Measurements from ENCODE around the gene TJP2.

TJP2 gene

GRCh38 chr9:69191231-69191630, 17.2 kb downstream of the TJP2 start:
- no peak overlapping the region for H3K27ac ChIP-seq
- TF ChIP-seq CTCF (conservative IDR thresholded peaks at IDR 0.05; ENCODE audit: low read depth, low read length) = no peak
- no peak overlapping the region for H2AFZ ChIP-seq (ENCODE audit: low read depth)
- H3K4me2 ChIP-seq = no peak overlapping the region
- H3K9ac ChIP-seq = no peak overlapping the region
- H4K20me1 ChIP-seq (ENCODE audit: insufficient read depth) = no peaks in the 10 kb centered on the region
- H3K36me3 ChIP-seq (ENCODE audit: insufficient read depth) = no peaks in the 10 kb centered on the region
- H3K79me2 ChIP-seq (ENCODE audit: insufficient read depth, low read depth) = no peaks in the 10 kb centered on the region
- no peaks in the 10 kb centered on the region for H3K27me3 ChIP-seq (ENCODE audit: insufficient read depth, low read depth)
- H3K4me1 ChIP-seq (ENCODE audit: low read depth, poor library complexity, severe bottlenecking) = peaks cover 7% of the 10 kb centered on the region
- no peak overlapping the region for H3K4me3 ChIP-seq (IDR thresholded peaks at IDR 0.05; ENCODE audit: insufficient read depth, low read depth, low read length)

- no peak overlapping the region for H3K4me3 ChIP-seq (IDR thresholded peaks at IDR 0.05; ENCODE audit: insufficient read depth, low read depth, low read length)
- no peak overlapping the region for H3K27ac ChIP-seq
- no peaks in the 10 kb centered on the region for H3K27me3 ChIP-seq (ENCODE audit: insufficient read depth, low read depth)
- H3K4me2 ChIP-seq = no peak overlapping the region
- H3K79me2 ChIP-seq (ENCODE audit: insufficient read depth, low read depth) = no peaks in the 10 kb centered on the region
- no peaks in the 10 kb centered on the region for H3K36me3 ChIP-seq (ENCODE audit: insufficient read depth)
- H3K9ac ChIP-seq = no peak overlapping the region
- H2AFZ ChIP-seq (ENCODE audit: low read depth) = no peak overlapping the region
- peaks cover 7% of the 10 kb centered on the region for H3K4me1 ChIP-seq (ENCODE audit: low read depth, poor library complexity, severe bottlenecking)
- H4K20me1 ChIP-seq (ENCODE audit: insufficient read depth) = no peaks in the 10 kb centered on the region
- TF ChIP-seq CTCF (conservative IDR thresholded peaks at IDR 0.05; ENCODE audit: low read depth, low read length) = no peak
These were observed 18.1 kb downstream of the TJP2 start for GRCh38 chr9:69192214-69192613.

GRCh38 chr9:69193685-69194032, 19.6 kb downstream of the TJP2 start:
- TF ChIP-seq CTCF (conservative IDR thresholded peaks at IDR 0.05; ENCODE audit: low read depth, low read length) = no peak
- H3K27me3 ChIP-seq (ENCODE audit: insufficient read depth, low read depth) = no peaks in the 10 kb centered on the region
- H3K36me3 ChIP-seq (ENCODE audit: insufficient read depth) = no peaks in the 10 kb centered on the region
- H3K27ac ChIP-seq = no peak overlapping the region
- H2AFZ ChIP-seq (ENCODE audit: low read depth) = no peak overlapping the region
- no peak overlapping the region for H3K4me2 ChIP-seq
- H4K20me1 ChIP-seq (ENCODE audit: insufficient read depth) = no peaks in the 10 kb centered on the region
- peaks cover 11% of the 10 kb centered on the region for H3K4me1 ChIP-seq (ENCODE audit: low read depth, poor library complexity, severe bottlenecking)
- H3K9ac ChIP-seq = no peak overlapping the region
- no peaks in the 10 kb centered on the region for H3K79me2 ChIP-seq (ENCODE audit: insufficient read depth, low read depth)
- no peak overlapping the region for H3K4me3 ChIP-seq (IDR thresholded peaks at IDR 0.05; ENCODE audit: insufficient read depth, low read depth, low read length)

GRCh38 chr9:69194702-69195418, 20.8 kb downstream of the TJP2 start:
- no peaks in the 10 kb centered on the region for H4K20me1 ChIP-seq (ENCODE audit: insufficient read depth)
- no peak overlapping the region for H3K4me3 ChIP-seq (IDR thresholded peaks at IDR 0.05; ENCODE audit: insufficient read depth, low read depth, low read length)
- no peaks in the 10 kb centered on the region for H3K27me3 ChIP-seq (ENCODE audit: insufficient read depth, low read depth)
- H2AFZ ChIP-seq (ENCODE audit: low read depth) = no peak overlapping the region
- no peaks in the 10 kb centered on the region for H3K36me3 ChIP-seq (ENCODE audit: insufficient read depth)
- H3K79me2 ChIP-seq (ENCODE audit: insufficient read depth, low read depth) = no peaks in the 10 kb centered on the region
- no peak for TF ChIP-seq CTCF (conservative IDR thresholded peaks at IDR 0.05; ENCODE audit: low read depth, low read length)
- H3K4me1 ChIP-seq (ENCODE audit: low read depth, poor library complexity, severe bottlenecking) = peaks cover 15% of the 10 kb centered on the region
- H3K27ac ChIP-seq = no peak overlapping the region
- no peak overlapping the region for H3K4me2 ChIP-seq
- H3K9ac ChIP-seq = no peak overlapping the region

Data from KMS-11 (cell line).